Activated naive CD8-positive, alpha-beta T cell treated with anti-CD3 and anti-CD28 coated beads, Interleukin-2, amount 50 U/mL, for 24 hours (primary cell): ENCODE data around the gene PHF21A.
"Not testable (repeated sequence)": the region's sequence is repeated elsewhere in the genome, so short reads cannot be mapped to it uniquely, and the experiment has no call there.

Experiments
- ATAC-seq: fragments of 150-1000 bp; cut with Tn5 transposase; one replicate; pipeline ENCODE4 v1.10.0; 2021
- DNase-seq: peaks from one replicate; pipeline ENCODE4 v3.0.0; 2021
- H3K27ac Mint-ChIP-seq: one replicate; pipeline ENCODE4 v1.8.0; 2021; ENCODE audit warnings: mild to moderate bottlenecking, mixed read lengths
- H3K27me3 Mint-ChIP-seq: one replicate; pipeline ENCODE4 v1.8.0; 2021; ENCODE audit warnings: mixed read lengths
- H3K36me3 Mint-ChIP-seq: one replicate; pipeline ENCODE4 v1.8.0; 2021; ENCODE audit warnings: low read depth, mixed read lengths
- H3K4me1 Mint-ChIP-seq: one replicate; pipeline ENCODE4 v1.8.0; 2021; ENCODE audit warnings: mixed read lengths
- H3K4me3 Mint-ChIP-seq: one replicate; pipeline ENCODE4 v1.8.0; 2021; ENCODE audit warnings: mild to moderate bottlenecking, moderate library complexity, mixed read lengths
- H3K9me3 Mint-ChIP-seq: one replicate; pipeline ENCODE4 v1.8.0; 2021; ENCODE audit warnings: mixed read lengths

Gene PHF21A

GRCh38 chr11:46130286-46130940, 9.2 kb upstream of the PHF21A start:
- Mint-ChIP-seq H3K4me3 (no peak overlapping the region), H3K36me3 (no peaks in the 10 kb centered on the region), H3K27ac (no peak overlapping the region), H3K27me3 (no peaks in the 10 kb centered on the region), H3K9me3 (no peaks in the 10 kb centered on the region), H3K4me1 (peaks cover 11% of the 10 kb centered on the region)
- ATAC-seq (no peak), DNase-seq (no peak)

- H3K36me3 Mint-ChIP-seq: no peaks in the 10 kb centered on the region
- ATAC-seq (no peak), DNase-seq (no peak)
- peaks cover 11% of the 10 kb centered on the region for H3K4me1 Mint-ChIP-seq
- no peaks in the 10 kb centered on the region for H3K27me3 Mint-ChIP-seq
- no peak overlapping the region for H3K4me3 Mint-ChIP-seq
- no peak overlapping the region for H3K27ac Mint-ChIP-seq
- no peaks in the 10 kb centered on the region for H3K9me3 Mint-ChIP-seq
Observed at GRCh38 chr11:46129133-46129532, 7.9 kb upstream of the PHF21A start.

- no peaks in the 10 kb centered on the region for H3K27me3 Mint-ChIP-seq
- no peak overlapping the region for H3K27ac Mint-ChIP-seq
Observed at GRCh38 chr11:46127150-46127638, 5.9 kb upstream of the PHF21A start.

GRCh38 chr11:46125284-46125683, 4.0 kb upstream of the PHF21A start:
- DNase-seq (no peak), ATAC-seq (no peak)
- no peak overlapping the region for H3K4me3 Mint-ChIP-seq
- no peaks in the 10 kb centered on the region for H3K9me3 Mint-ChIP-seq
- no peaks in the 10 kb centered on the region for H3K36me3 Mint-ChIP-seq
- no peak overlapping the region for H3K27ac Mint-ChIP-seq
- no peaks in the 10 kb centered on the region for H3K27me3 Mint-ChIP-seq
- peaks cover 23% of the 10 kb centered on the region for H3K4me1 Mint-ChIP-seq

More at GRCh38 chr11:46127150-46127638, 5.9 kb upstream of the PHF21A start:
- peak; percentile 27 for DNase-seq
- peak; percentile 97 for ATAC-seq
- peaks cover 23% of the 10 kb centered on the region for H3K4me1 Mint-ChIP-seq
- H3K4me3 Mint-ChIP-seq: no peak overlapping the region
- no peaks in the 10 kb centered on the region for H3K36me3 Mint-ChIP-seq
- H3K9me3 Mint-ChIP-seq: no peaks in the 10 kb centered on the region

GRCh38 chr11:46122945-46123715, 1.9 kb upstream of the PHF21A start:
- DNase-seq (no peak), ATAC-seq (no peak)
- Mint-ChIP-seq H3K4me3 (peak overlapping the region; percentile 43), H3K4me1 (peaks cover 39% of the 10 kb centered on the region), H3K27me3 (no peaks in the 10 kb centered on the region), H3K36me3 (peaks cover 2% of the 10 kb centered on the region), H3K27ac (no peak overlapping the region), H3K9me3 (no peaks in the 10 kb centered on the region)

- no peaks in the 10 kb centered on the region for H3K9me3 Mint-ChIP-seq
- H3K27ac Mint-ChIP-seq: peak overlapping the region; percentile 79
- DNase-seq (peak; percentile 70), ATAC-seq (peak; percentile 53)
- H3K27me3 Mint-ChIP-seq: no peaks in the 10 kb centered on the region
- H3K36me3 Mint-ChIP-seq: peaks cover 2% of the 10 kb centered on the region
- peaks cover 45% of the 10 kb centered on the region for H3K4me1 Mint-ChIP-seq
- H3K4me3 Mint-ChIP-seq: peak overlapping the region; percentile 81
Observed at GRCh38 chr11:46121724-46122477, 647 bp upstream of the PHF21A start.

- H3K36me3 Mint-ChIP-seq: peaks cover 2% of the 10 kb centered on the region
- no peaks in the 10 kb centered on the region for H3K9me3 Mint-ChIP-seq
- DNase-seq (peak; percentile 26), ATAC-seq (peak; percentile 10)
- H3K4me1 Mint-ChIP-seq: peaks cover 53% of the 10 kb centered on the region
- peak overlapping the region; percentile 88 for H3K4me3 Mint-ChIP-seq
- H3K27ac Mint-ChIP-seq: peak overlapping the region; percentile 94
- H3K27me3 Mint-ChIP-seq: no peaks in the 10 kb centered on the region
Observed at GRCh38 chr11:46120346-46121300, 631 bp downstream of the PHF21A start.

GRCh38 chr11:46119352-46120216, 1.7 kb downstream of the PHF21A start:
- no peaks in the 10 kb centered on the region for H3K9me3 Mint-ChIP-seq
- H3K36me3 Mint-ChIP-seq: peaks cover 2% of the 10 kb centered on the region
- peak; percentile 27 for ATAC-seq
- peak; percentile 57 for DNase-seq
- peaks cover 62% of the 10 kb centered on the region for H3K4me1 Mint-ChIP-seq
- H3K4me3 Mint-ChIP-seq: peak overlapping the region; percentile 93
- no peaks in the 10 kb centered on the region for H3K27me3 Mint-ChIP-seq
- peak overlapping the region; percentile 93 for H3K27ac Mint-ChIP-seq

- no peaks in the 10 kb centered on the region for H3K27me3 Mint-ChIP-seq
- peaks cover 2% of the 10 kb centered on the region for H3K36me3 Mint-ChIP-seq
- H3K9me3 Mint-ChIP-seq: no peaks in the 10 kb centered on the region
- ATAC-seq: no peak
- no peak for DNase-seq
- peak overlapping the region; percentile 93 for H3K27ac Mint-ChIP-seq
- H3K4me1 Mint-ChIP-seq: peaks cover 67% of the 10 kb centered on the region
- H3K4me3 Mint-ChIP-seq: peak overlapping the region; percentile 93
Observed at GRCh38 chr11:46118702-46119351, 2.4 kb downstream of the PHF21A start.

- no peaks in the 10 kb centered on the region for H3K9me3 Mint-ChIP-seq
- ATAC-seq (no peak), DNase-seq (no peak)
- peaks cover 2% of the 10 kb centered on the region for H3K36me3 Mint-ChIP-seq
- H3K27me3 Mint-ChIP-seq: no peaks in the 10 kb centered on the region
- peak overlapping the region; percentile 93 for H3K27ac Mint-ChIP-seq
- H3K4me3 Mint-ChIP-seq: peak overlapping the region; percentile 93
- H3K4me1 Mint-ChIP-seq: peaks cover 63% of the 10 kb centered on the region
Observed at GRCh38 chr11:46117842-46118241, 3.4 kb downstream of the PHF21A start.

- H3K36me3 Mint-ChIP-seq, H3K27me3 Mint-ChIP-seq, ATAC-seq, H3K9me3 Mint-ChIP-seq, DNase-seq: not testable (repeated sequence)
- H3K4me3 Mint-ChIP-seq: peak overlapping the region; percentile 63
- H3K4me1 Mint-ChIP-seq: peaks cover 64% of the 10 kb centered on the region
- H3K27ac Mint-ChIP-seq: peak overlapping the region; percentile 76
Observed at GRCh38 chr11:46116712-46117037, 4.6 kb downstream of the PHF21A start.

GRCh38 chr11:46116007-46116711, 5.1 kb downstream of the PHF21A start:
- DNase-seq (no peak), ATAC-seq (no peak)
- Mint-ChIP-seq H3K27ac (peak overlapping the region; percentile 76), H3K36me3 (peaks cover 2% of the 10 kb centered on the region), H3K9me3 (no peaks in the 10 kb centered on the region), H3K4me1 (peaks cover 64% of the 10 kb centered on the region), H3K27me3 (no peaks in the 10 kb centered on the region), H3K4me3 (peak overlapping the region; percentile 63)
